PFSK-1 (cell line): ENCODE measurements around the gene CEP43.

Experiments
- POLR2AphosphoS5 ChIP-seq: IDR thresholded peaks from 2 replicates; pipeline ENCODE4 v1.6.1; 2012; ENCODE audit warnings: low read depth, mild to moderate bottlenecking, control low read depth, low read length, moderate library complexity
- TAF1 ChIP-seq: IDR thresholded peaks from 2 replicates; pipeline ENCODE4 v1.6.1; 2012; ENCODE audit warnings: low read length, control low read depth, borderline replicate concordance; ENCODE audit not compliant: insufficient read depth

DNA sequence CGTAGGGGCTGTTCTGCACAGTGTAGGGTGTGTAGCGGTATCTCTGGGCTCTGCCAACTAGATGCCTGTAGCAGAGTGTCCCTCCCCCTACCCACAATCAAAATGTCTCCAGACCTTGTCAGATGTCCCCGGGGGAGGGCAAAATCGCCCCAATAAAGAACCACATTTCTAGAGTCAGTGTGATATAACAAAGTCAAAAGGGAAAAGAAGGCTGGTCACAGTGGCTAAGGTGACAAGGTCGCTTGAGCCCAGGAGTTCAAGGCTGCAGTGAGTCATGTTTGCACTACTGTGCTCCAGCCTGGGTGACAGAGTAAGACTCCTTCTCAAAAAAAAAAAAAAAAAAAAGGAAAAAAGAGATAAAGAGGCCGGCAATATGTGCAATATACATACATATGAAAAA, 11.7 kb upstream of the CEP43 start:
- TF ChIP-seq TAF1 (no peak), POLR2AphosphoS5 (no peak)
